G401 (cell line): ENCODE measurements around the gene CAD. TPM values are rescaled to one million over a fixed set of nuclear protein-coding genes. Genes with fewer than 3 reads are reported as not detected.
A peak's percentile ranks its signal among the peaks of the same experiment; 100 is the strongest.
"Not testable (repeated sequence)": the region's sequence is repeated elsewhere in the genome, so short reads cannot be mapped to it uniquely, and the experiment has no call there.

Experiments
- DNase-seq: peaks from one replicate; pipeline ENCODE4 v3.0.0-alpha.2; 2015; ENCODE audit warnings: low spot score
- in situ Hi-C: cut with HindIII; loops from 2 replicates; pipeline ENCODE4 v1.10.0; 2016; ENCODE audit warnings: low sequenced_read_pairs, mixed read lengths
- total RNA-seq: library from RNA; depleted of rRNA; stranded (reverse); fragments of >200 nt; shearing (Covaris generic); gene quantifications from 2 replicates; pipeline ENCODE4 v1.2.3, GENCODE V29; 2014

The CAD gene
- total RNA-seq, 1 experiment from 2014 or later = 69.6 TPM

DNA sequence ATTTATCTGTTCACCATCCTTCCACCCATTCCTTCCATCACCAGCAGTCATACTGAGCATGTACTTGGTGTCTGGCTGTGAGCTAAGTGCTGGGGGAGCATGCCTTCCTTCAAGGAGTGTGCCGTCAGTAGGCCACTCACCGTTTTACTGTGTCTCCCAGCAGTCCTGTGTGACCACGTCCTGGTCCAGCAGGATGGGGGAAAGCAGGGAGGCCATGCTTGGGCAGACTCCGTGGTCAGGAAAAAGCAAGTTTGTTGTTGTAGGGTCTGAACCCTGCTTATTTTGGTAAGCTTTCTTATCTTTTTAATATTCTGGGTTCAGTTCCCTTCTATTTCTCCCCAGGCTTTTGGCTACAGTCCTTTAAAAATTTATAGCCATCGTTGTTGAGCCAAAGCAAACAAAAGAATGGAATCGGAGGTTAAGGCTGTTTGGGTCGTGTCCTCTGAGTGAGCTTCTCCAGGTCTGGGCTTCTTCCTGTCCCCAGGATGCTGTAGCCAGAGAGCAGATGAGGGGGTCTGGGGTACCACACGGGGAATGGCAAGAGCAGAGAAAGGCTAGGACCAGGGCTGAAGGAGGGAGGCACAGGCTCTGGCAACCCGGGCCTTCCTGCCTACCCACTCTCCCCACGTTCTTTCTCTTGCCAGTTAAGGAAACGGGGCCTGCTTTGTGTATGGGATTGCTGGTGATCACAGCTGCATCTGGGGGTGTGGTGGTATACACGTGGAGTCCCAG is 32.2 kb downstream of the CAD start:
- no peak for DNase-seq

GRCh38 chr2:27249891-27250651 is 32.9 kb downstream of the CAD start:
- DNase-seq = peak; percentile 9
- in situ Hi-C loops = no loop called here

More for the DNA sequence above, 32.2 kb downstream of the CAD start:
- in situ Hi-C loops = no loop called here

DNA sequence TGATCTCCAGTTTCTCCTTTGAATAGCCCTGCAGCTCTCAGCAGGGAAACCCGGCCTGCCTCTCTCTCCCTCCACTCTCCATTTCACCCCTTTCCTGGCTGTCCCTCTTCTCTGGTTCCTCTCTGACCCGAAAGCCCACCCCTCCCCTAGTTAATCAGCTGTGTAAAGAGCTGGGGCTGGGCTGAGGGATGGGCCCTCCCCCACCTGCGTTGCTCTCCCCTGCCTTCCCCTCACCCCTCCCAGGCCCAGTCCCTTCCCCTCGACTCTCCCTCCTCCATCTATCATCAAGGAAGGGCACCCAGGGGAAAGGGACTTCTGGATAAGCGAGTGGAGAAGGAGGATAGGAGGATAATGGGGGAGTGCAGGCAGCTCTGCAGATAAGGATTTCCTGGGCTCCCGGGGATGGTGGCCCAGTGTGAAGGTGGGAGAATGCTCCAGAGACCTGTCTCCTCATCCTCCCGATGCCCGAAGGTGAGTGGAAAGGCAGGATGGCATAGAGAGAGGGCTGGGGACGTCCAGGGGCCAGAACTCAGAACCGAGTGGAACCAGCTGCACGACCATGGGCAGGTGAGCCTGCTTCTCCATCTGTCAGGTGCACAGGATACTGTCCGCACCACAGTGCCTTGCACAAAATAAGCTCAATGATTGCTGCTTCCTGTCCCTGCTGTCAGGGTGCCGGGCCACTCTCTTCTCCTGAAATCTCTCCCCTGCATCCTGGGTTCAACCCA is 33.6 kb downstream of the CAD start:
- no peak for DNase-seq
- in situ Hi-C loops = no loop called here

DNA sequence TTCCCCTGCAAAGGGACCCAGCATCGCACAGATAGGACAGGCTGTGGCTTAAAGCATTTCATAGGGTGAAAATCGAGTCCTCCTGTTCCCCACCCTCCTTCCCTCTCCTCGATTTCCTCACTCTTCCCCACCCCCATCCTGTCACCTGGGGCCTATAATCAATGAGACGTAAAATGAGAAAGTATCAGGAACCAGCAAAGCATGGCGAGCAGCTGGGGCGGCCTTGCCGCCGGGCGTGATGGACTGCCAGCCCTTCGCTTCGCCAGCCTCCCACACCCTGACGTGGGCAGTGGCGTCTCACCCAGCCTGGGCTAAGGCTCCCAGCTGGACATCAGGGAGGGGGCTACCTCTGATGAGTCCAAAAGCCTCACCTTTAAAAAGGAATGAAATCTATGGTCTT is 34.6 kb downstream of the CAD start:
- no peak for DNase-seq
- in situ Hi-C loops = no loop called here

GRCh38 chr2:27255187-27255586 is 38.0 kb downstream of the CAD start:
- in situ Hi-C loops = no loop called here
- DNase-seq = no peak

GRCh38 chr2:27255660-27256059 is 38.5 kb downstream of the CAD start:
- in situ Hi-C loops = no loop called here
- no peak for DNase-seq

- in situ Hi-C loops = no loop called here
Observed at GRCh38 chr2:27256855-27257454, 39.8 kb downstream of the CAD start.

GRCh38 chr2:27258051-27258450 is 40.9 kb downstream of the CAD start:
- in situ Hi-C loops = no loop called here
- DNase-seq = no peak

More at GRCh38 chr2:27256855-27257454, 39.8 kb downstream of the CAD start:
- DNase-seq = no peak

- in situ Hi-C loops = no loop called here
- no peak for DNase-seq
Observed at GRCh38 chr2:27261241-27261925, 44.2 kb downstream of the CAD start.

DNA sequence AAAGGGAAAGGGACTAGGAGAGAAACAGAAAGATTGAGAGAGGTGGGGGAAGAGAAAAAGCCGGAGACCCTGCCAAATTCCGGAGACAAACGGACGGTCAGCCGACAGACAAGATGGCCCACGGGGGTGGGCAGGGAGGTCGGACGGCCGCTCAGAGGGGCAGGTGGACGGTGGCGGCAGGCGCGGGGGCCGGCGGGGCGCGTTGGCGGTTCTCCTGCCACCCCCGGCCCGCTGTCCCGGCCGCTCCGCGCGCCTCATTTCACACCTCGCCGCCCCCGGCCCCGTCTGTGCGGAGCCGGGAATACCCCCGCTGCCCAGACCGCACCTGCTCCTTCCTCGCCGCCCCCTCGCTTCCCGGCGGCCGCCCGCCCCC is 44.7 kb downstream of the CAD start:
- DNase-seq = no peak
- in situ Hi-C loops = no loop called here

DNA sequence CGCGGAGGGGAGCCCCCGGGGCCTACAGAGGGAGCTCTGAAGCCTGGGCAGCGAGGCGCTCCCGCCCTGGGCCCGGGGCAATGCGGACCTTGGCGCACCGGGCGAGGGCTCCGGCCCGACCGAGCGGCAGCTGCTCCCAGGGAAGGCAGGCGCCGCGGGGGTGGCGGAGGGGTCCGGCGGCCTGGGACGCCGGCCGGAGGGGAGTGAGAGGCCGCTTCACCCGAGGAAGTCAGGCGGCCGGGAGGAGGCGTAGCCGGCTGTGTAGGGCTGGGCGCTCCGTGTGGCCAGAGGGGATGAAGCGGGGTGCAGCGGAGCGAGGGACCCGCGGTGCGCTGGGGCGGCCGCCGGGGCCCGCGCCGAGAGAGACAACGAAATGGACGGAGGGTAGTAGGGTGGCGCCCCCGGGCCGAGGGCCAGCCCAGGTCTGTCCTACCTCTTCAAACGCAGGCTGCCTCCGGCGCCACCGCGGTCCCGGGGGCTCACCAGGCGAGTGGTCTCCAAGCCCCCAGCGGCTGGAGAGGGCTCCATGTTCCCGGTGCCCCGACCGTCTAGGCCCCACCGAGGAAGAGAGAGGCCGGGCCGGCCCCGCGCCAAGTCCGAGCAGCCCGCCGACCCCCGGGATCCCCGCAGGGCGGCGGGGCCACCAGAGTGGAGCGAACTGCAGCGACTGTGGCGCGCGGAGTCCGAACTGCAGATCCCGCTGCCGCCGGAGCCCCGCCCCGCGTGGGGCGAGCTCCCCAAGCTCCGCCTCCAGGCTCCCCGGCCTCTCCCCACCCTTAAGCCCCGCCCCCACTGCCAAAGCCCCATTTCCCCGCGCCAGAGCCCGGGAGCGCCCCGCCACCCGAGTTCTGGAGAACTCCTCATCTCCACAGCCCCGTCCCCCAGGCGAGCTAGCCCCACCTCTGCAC is 45.5 kb downstream of the CAD start, which contains the start of gene SLC30A3:
Gene SLC30A3, minus strand, starts transcription at position 669 of the 908 bp plus-strand sequence. Its CDS starts 141 bp downstream, at position 528.
- peak; percentile 14 for DNase-seq
- in situ Hi-C loops = no loop called here

GRCh38 chr2:27263287-27264252 is 46.4 kb downstream of the CAD start:
- no peak for DNase-seq
- in situ Hi-C loops = no loop called here

DNA sequence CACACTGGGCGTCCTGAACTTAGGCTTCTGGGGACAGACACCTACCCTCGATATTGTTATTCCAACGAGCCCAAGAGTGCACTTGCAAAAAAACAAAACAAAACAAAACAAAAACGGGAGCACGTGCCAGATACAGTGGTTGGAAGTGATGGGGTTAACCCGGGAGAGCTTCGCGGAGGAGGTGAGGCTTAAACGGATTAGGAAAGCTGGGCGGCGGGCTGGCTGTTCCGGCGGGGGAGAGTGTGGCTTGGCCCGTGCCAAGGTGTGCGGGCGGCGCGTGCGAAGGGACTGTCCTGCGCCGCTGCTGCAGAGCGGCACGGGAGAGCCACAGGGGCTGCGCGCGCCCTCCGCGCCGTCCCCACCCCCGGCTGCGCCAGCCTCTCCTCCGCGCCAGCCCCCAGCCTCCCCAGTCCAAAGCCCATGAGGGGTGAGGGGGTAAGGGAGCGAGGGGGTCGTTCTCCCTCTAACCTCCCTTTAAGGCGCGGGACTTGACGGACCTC is 47.1 kb downstream of the CAD start:
- in situ Hi-C loops = no loop called here
- no peak for DNase-seq

DNA sequence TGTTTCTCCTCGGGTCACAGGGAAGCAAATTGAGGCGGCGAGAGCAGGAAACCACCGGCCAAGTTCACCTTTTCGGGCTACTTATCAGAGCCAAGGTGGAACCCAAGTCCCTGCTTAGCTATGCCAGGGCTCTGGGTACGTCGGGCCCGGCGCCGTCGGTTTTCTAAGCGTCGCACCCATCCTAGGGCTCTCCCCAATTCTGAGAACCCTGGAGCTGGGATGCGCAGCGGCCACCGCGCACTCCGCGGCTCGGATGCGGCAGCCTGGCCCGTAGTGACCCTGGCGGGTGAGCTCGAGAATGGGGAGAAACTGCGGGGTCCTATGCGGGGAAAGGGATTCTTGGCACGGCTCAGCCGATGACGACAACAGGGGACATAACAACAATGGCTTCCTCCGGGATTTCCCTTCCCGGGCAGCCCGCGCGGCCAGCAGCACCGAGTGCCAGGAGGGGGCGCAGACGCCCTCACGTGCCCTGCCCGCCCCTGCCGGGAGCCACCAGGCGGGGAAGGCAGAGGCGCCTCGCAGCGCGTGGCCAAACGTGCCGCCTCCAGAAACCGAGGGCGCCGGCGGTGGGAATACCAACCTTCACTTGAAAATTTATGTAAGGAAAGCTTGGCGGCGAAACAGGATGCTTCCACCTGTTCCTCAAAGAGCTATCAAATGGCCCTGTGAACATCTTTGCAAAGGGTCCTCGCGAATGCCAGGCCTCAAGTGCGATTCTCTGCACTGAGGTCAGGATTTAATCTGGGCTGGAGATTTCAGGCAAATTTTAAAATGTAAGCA is 47.8 kb downstream of the CAD start:
- DNase-seq = peak; percentile 20
- in situ Hi-C loops = no loop called here

DNA sequence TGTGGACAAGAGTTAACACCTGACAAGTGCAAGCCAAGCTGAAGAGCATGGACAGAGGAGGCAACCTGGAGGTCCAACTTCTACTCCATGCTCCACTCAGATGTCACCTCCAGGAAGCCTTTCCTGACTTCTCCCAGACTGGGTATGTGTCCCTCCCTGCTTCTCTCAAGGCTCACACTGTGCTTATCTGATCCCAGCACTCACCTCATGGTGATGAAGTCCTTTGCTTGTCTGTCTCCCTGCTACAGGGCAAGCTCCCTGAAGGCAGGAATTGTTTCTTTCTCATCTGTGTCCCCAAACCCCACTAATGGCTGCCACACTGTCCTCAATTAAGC is 48.3 kb downstream of the CAD start:
- no peak for DNase-seq
- in situ Hi-C loops = no loop called here

- DNase-seq, in situ Hi-C loops: not testable (repeated sequence)
Observed at GRCh38 chr2:27268296-27268695, 51.1 kb downstream of the CAD start.
